HepG2 (cell line): ENCODE measurements around the gene OR6P1. TPM values are rescaled to one million over a fixed set of nuclear protein-coding genes. Genes with fewer than 3 reads are reported as not detected.

Experiments used
- ATAC-seq: fragments of 200-7000 bp; cut with Tn5 transposase; 3 replicates; pipeline ENCODE4 v1.9.1; 2020; ENCODE audit warnings: mild to moderate bottlenecking, moderate library complexity
- BruUV-seq: library from RNA; stranded (reverse); fragments of 400-500 nt; replicated peaks from 2 replicates; lab custom pipeline; 2021; lab: Mats Ljungman, UMichigan
- CTCF ChIA-PET: fragments of 300-600 bp; formaldehyde crosslinking; extraction: SDS; loops from one replicate; lab custom pipeline; 2021; ENCODE audit warnings: low total read pairs, inconsistent platforms, low intra/inter-chr PET ratio; lab: Yijun Ruan, JAX
- POLR2A ChIA-PET: fragments of 350-600 bp; sonication (Branson Sonifier 250); formaldehyde crosslinking; loops from one replicate; lab custom pipeline; 2020; ENCODE audit warnings: antibody characterized with exemption, inconsistent platforms; lab: Yijun Ruan, JAX
- DNase-seq: peaks from one replicate; pipeline ENCODE4 v3.0.0-alpha.2; 2015; ENCODE audit warnings: low spot score
- FAIRE-seq: peaks from 3 replicates; lab custom pipeline; 2011; peaks lifted over from hg19 to GRCh38; lab: Jason Lieb, UNC
- H2AFZ ChIP-seq: one replicate; pipeline ENCODE4 v1.6.1; 2011; ENCODE audit warnings: low read length, inconsistent platforms
- H3K27ac ChIP-seq: fragments of 300-600 bp; 3 replicates; pipeline ENCODE4 v1.8.0; 2011; ENCODE audit warnings: mixed run types, mild to moderate bottlenecking, mixed read lengths, low read length, inconsistent platforms; ENCODE audit not compliant: insufficient read depth; ENCODE audit errors: extremely low read length
- H3K27me3 ChIP-seq, 2 experiments: fragments of 200-600 bp in 1 of 2; 2 replicates in 1 of 2; 3 replicates in 1 of 2; pipeline versions ENCODE4 v1.6.0 to v1.8.0; 2011; ENCODE audit warnings: low read length in 2 of 2, mild to moderate bottlenecking in 2 of 2, moderate library complexity in 2 of 2, inconsistent platforms in 1 of 2; ENCODE audit not compliant: insufficient read depth in 2 of 2, control insufficient read depth in 1 of 2
- H3K36me3 ChIP-seq, 2 experiments: fragments of 200-600 bp in 1 of 2; replicated peaks in 1 of 2; 2 replicates in 1 of 2; 3 replicates in 1 of 2; pipeline versions ENCODE4 v1.5.1 to v1.8.0; 2011; ENCODE audit warnings: low read length in 2 of 2, inconsistent platforms in 1 of 2; ENCODE audit not compliant: insufficient read depth in 2 of 2, control insufficient read depth in 1 of 2
- H3K4me1 ChIP-seq: 2 replicates; pipeline ENCODE4 v1.5.1; 2012; ENCODE audit warnings: low read length, inconsistent platforms; ENCODE audit not compliant: insufficient read depth
- H3K4me2 ChIP-seq: 2 replicates; pipeline ENCODE4 v1.6.0; 2011; ENCODE audit warnings: low read depth, low read length, inconsistent platforms
- H3K4me3 ChIP-seq, 3 experiments: fragments of 200-600 bp in 1 of 3; sonication (generic), shearing (Covaris generic) in 1 of 3; replicated peaks in 1 of 3; 2 replicates each; pipeline ENCODE4 v1.5.1; 2011 to 2016; ENCODE audit warnings: low read length in 3 of 3, inconsistent platforms in 2 of 3, low read depth in 2 of 3, mild to moderate bottlenecking in 2 of 3, control low read depth in 1 of 3, mixed read lengths in 1 of 3; ENCODE audit not compliant: insufficient read depth in 1 of 3
- H3K79me2 ChIP-seq: one replicate; pipeline ENCODE4 v1.6.1; 2011; ENCODE audit warnings: low read length, inconsistent platforms; ENCODE audit not compliant: insufficient read depth
- H3K9ac ChIP-seq: 2 replicates; pipeline ENCODE4 v1.6.0; 2011; ENCODE audit warnings: mild to moderate bottlenecking, low read depth, low read length, inconsistent platforms; ENCODE audit not compliant: insufficient read depth
- H3K9me3 ChIP-seq: 2 replicates; pipeline ENCODE4 v1.5.1; 2012; ENCODE audit warnings: mild to moderate bottlenecking, low read length
- H4K20me1 ChIP-seq: 2 replicates; pipeline ENCODE4 v1.6.0; 2011; ENCODE audit warnings: inconsistent platforms, mild to moderate bottlenecking, low read length, moderate library complexity; ENCODE audit not compliant: insufficient read depth
- ATM ChIP-seq: fragments of 450-650 bp; IDR thresholded peaks from 2 replicates; pipeline ENCODE4 v1.7.1; 2017; ENCODE audit warnings: mild to moderate bottlenecking, borderline replicate concordance
- KMT2B ChIP-seq: IDR thresholded peaks from 2 replicates; pipeline ENCODE4 v1.6.1; 2016; ENCODE audit warnings: missing genetic modification reagents, missing compliant biosample characterization
- NR2C2 ChIP-seq: sonication (generic); formaldehyde crosslinking; IDR thresholded peaks from 2 replicates; pipeline ENCODE4 v1.4.0; 2020; ENCODE audit warnings: missing genetic modification reagents, mild to moderate bottlenecking, moderate library complexity, borderline replicate concordance
- SAP130 ChIP-seq: IDR thresholded peaks from 2 replicates; pipeline ENCODE4 v1.6.1; 2016; ENCODE audit warnings: low read depth
- SUZ12 ChIP-seq: fragments of 150-350 bp; IDR thresholded peaks from 2 replicates; pipeline ENCODE4 v1.6.1; 2014; ENCODE audit warnings: low read depth, low read length
- TCF7 ChIP-seq: sonication (generic); IDR thresholded peaks from 2 replicates; pipeline ENCODE4 v1.6.1; 2016; ENCODE audit warnings: antibody characterized with exemption, low read depth
- ZNF124 ChIP-seq: sonication (generic); formaldehyde crosslinking; IDR thresholded peaks from 2 replicates; pipeline ENCODE4 v1.4.0; 2020; ENCODE audit warnings: missing genetic modification reagents
- ZNF451 ChIP-seq: sonication (generic); formaldehyde crosslinking; IDR thresholded peaks from 2 replicates; pipeline ENCODE4 v1.5.0; 2020; ENCODE audit warnings: mild to moderate bottlenecking, missing genetic modification reagents
- ZNF660 ChIP-seq: sonication (generic); formaldehyde crosslinking; IDR thresholded peaks from 2 replicates; pipeline ENCODE4 v1.5.1; 2020; ENCODE audit warnings: mild to moderate bottlenecking, low read depth, missing genetic modification reagents, borderline replicate concordance
- ZNF83 ChIP-seq: sonication (generic); formaldehyde crosslinking; IDR thresholded peaks from 2 replicates; pipeline ENCODE4 v1.4.0; 2020; ENCODE audit warnings: missing genetic modification reagents, mild to moderate bottlenecking, borderline replicate concordance
- ZNF879 ChIP-seq: sonication (generic); formaldehyde crosslinking; IDR thresholded peaks from 2 replicates; pipeline ENCODE4 v1.8.1; 2023; ENCODE audit warnings: missing genetic modification reagents
- WGBS: methylation state at CpG from one replicate; pipeline ENCODE4 v1.1.6; 2017; ENCODE audit warnings: low lambda C conversion rate; 5-methylcytosine and 5-hydroxymethylcytosine counted together
- in situ Hi-C: cut with HindIII; loops from 2 replicates; pipeline ENCODE4 v1.10.0; 2017; ENCODE audit warnings: low pct_unique_long_range_greater_than_20kb; ENCODE audit not compliant: extremely low pct_ligation_motif_present
- intact Hi-C: fragments of 100-400 bp; cut with micrococcal nuclease; formaldehyde crosslinking; loops from one replicate; pipeline ENCODE4 v1.10.0; 2022; ENCODE audit not compliant: unreplicated experiment
- polyA plus RNA-seq, 8 experiments: library from polyadenylated mRNA; depleted of rRNA in 3 of 8; stranded (reverse) in 7 of 8; unstranded in 1 of 8; fragments of >200 nt; fragmentation: Illumina TruSeq in 4 of 8; extraction: Trizol in 4 of 8; gene quantifications; 2 replicates each; pipeline versions ENCODE4 v1.2.1 to v1.2.3, GENCODE V29; 2011 to 2016; ENCODE audit warnings: low read depth in 4 of 8, missing spikeins in 1 of 8, mixed read lengths in 1 of 8; ENCODE audit not compliant: insufficient read depth in 1 of 8
- total RNA-seq, 5 experiments: library from RNA; depleted of rRNA; stranded (reverse); fragments of >200 nt; fragmentation: Illumina TruSeq; extraction: Trizol; gene quantifications; 2 replicates each; pipeline ENCODE4 v1.2.3, GENCODE V29; 2016; ENCODE audit warnings: low read depth in 1 of 5
- TF ChIP-seq, protein P1 (sequence below): sonication (generic); formaldehyde crosslinking; IDR thresholded peaks from 2 replicates; pipeline ENCODE4 v1.5.1; 2020; ENCODE audit warnings: missing genetic modification reagents, mild to moderate bottlenecking, borderline replicate concordance
- TF ChIP-seq, protein P2 (sequence below): IDR thresholded peaks from 2 replicates; pipeline ENCODE4 v1.6.1; 2018; ENCODE audit warnings: missing genetic modification reagents
- TF ChIP-seq, protein P3 (sequence below), 2 experiments: sonication (generic) in 1 of 2; formaldehyde crosslinking in 1 of 2; IDR thresholded peaks; 2 replicates each; pipeline versions ENCODE4 v1.4.0 to v1.6.1; 2016 to 2020; ENCODE audit warnings: borderline replicate concordance in 1 of 2, low read depth in 1 of 2, mild to moderate bottlenecking in 1 of 2, missing genetic modification reagents in 1 of 2

Gene OR6P1
- total and polyA plus RNA-seq, 2 of the 13 experiments (the other 11 are each of a cell fraction or from before 2014, with no cell fraction given): not detected

DNA sequence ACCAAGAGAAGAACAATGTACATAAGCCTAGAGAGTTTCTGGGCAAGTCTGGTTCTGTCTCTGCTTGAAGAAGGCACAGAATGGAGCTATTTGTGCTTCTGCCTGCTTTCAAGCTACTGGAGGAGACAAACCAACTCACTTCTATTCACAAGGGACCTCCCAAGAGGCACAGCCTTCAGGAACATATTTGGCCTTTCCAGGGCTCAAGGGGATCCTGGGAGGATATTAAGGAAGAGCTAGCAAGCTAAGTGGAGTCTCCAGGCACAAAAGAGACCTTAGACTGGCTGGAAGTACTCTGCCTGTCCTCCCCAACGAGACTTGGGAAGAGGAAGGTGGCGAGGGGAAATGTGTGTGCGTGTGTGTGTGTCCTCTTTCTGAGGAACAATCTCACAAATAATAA is 16.0 kb downstream of the OR6P1 start, which contains the start of gene OR6Y1:
OR6Y1 (minus strand) TSS at position 54 of the 400 bp plus-strand sequence. CDS start 6,300 bp downstream, outside the sequence.
- Histone ChIP-seq H3K36me3 (no peaks in the 10 kb centered on the region), H2AFZ (no peak within 1 kb of the TSS), H3K4me2 (no peak within 1 kb of the TSS), H3K4me1 (no peaks in the 10 kb centered on the region), H4K20me1 (no peaks in the 10 kb centered on the region), H3K9me3 (peaks cover 27% of the 10 kb centered on the region), H3K27me3 (no peaks in the 10 kb centered on the region), H3K9ac (no peak within 1 kb of the TSS), H3K4me3 (no peak within 1 kb of the TSS), H3K27ac (no peak within 1 kb of the TSS), H3K79me2 (no peaks in the 10 kb centered on the region)
- DNase-seq (no peak), FAIRE-seq (no peak), ATAC-seq (no peak)
- intact Hi-C loops: no loop called here
- no TSS peak for BruUV-seq
- CTCF ChIA-PET: no interaction called here
- TF ChIP-seq ZNF451 (CRISPR knock-in tag): no peak
- TF ChIP-seq, protein P1, sequence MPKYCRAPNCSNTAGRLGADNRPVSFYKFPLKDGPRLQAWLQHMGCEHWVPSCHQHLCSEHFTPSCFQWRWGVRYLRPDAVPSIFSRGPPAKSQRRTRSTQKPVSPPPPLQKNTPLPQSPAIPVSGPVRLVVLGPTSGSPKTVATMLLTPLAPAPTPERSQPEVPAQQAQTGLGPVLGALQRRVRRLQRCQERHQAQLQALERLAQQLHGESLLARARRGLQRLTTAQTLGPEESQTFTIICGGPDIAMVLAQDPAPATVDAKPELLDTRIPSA (CRISPR knock-in tag): no peak
- TF ChIP-seq ZNF83 (CRISPR knock-in tag): no peak
- POLR2A ChIA-PET: no interaction called here
- WGBS: 3% methylated on average over 3 of the region's 3 CpGs
- in situ Hi-C loops: no loop called here

DNA sequence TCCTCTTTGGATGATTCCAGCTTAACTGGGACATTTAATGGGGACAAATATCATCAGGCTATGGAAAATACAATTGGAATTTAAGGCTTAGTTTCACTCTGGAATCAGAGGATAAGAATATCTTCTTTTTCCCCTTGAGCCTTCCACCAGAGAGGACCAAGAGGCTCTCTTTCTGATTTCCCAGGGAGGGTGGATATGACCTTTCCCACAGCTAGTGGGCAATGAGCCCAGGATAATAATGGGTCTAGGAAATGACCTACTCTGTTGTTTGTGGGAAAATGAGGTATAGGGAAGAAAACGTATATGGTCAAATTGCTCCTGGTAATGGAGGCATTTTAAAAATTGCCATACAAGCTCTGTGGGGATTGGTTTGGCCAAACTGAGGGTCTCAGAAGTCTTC is 18.1 kb downstream of the OR6P1 start:
- Histone ChIP-seq H3K36me3 (no peaks in the 10 kb centered on the region), H3K4me3 (no peak overlapping the region), H3K4me1 (no peaks in the 10 kb centered on the region), H2AFZ (no peak overlapping the region), H3K27me3 (no peaks in the 10 kb centered on the region), H3K9me3 (peaks cover 46% of the 10 kb centered on the region), H4K20me1 (no peaks in the 10 kb centered on the region), H3K9ac (no peak overlapping the region), H3K27ac (no peak overlapping the region), H3K4me2 (no peak overlapping the region), H3K79me2 (no peaks in the 10 kb centered on the region)
- DNase-seq (no peak), FAIRE-seq (no peak), ATAC-seq (no peak)
- ChIA-PET POLR2A (no interaction called here), CTCF (no interaction called here)
- no TSS peak for BruUV-seq
- intact Hi-C loops: no loop called here
- in situ Hi-C loops: no loop called here
- WGBS: 0% methylated on average over 1 of the region's 1 CpG
- no peak for TF ChIP-seq ZNF124 (CRISPR knock-in tag)
- no peak for TF ChIP-seq SUZ12
- no peak for TF ChIP-seq TCF7
- TF ChIP-seq SAP130 (CRISPR knock-in tag): no peak
- no peak for TF ChIP-seq ATM
- TF ChIP-seq, protein P2, sequence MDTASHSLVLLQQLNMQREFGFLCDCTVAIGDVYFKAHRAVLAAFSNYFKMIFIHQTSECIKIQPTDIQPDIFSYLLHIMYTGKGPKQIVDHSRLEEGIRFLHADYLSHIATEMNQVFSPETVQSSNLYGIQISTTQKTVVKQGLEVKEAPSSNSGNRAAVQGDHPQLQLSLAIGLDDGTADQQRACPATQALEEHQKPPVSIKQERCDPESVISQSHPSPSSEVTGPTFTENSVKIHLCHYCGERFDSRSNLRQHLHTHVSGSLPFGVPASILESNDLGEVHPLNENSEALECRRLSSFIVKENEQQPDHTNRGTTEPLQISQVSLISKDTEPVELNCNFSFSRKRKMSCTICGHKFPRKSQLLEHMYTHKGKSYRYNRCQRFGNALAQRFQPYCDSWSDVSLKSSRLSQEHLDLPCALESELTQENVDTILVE (CRISPR knock-in tag): no peak
- TF ChIP-seq, protein P3, sequence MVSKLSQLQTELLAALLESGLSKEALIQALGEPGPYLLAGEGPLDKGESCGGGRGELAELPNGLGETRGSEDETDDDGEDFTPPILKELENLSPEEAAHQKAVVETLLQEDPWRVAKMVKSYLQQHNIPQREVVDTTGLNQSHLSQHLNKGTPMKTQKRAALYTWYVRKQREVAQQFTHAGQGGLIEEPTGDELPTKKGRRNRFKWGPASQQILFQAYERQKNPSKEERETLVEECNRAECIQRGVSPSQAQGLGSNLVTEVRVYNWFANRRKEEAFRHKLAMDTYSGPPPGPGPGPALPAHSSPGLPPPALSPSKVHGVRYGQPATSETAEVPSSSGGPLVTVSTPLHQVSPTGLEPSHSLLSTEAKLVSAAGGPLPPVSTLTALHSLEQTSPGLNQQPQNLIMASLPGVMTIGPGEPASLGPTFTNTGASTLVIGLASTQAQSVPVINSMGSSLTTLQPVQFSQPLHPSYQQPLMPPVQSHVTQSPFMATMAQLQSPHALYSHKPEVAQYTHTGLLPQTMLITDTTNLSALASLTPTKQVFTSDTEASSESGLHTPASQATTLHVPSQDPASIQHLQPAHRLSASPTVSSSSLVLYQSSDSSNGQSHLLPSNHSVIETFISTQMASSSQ (IDR thresholded peaks at IDR 0.05; ENCODE audit: low read depth): no peak
- TF ChIP-seq, protein P3 (CRISPR knock-in tag; IDR thresholded peaks at IDR 0.05; ENCODE audit: borderline replicate concordance): no peak
- TF ChIP-seq ZNF660 (CRISPR knock-in tag): no peak
- TF ChIP-seq KMT2B (CRISPR knock-in tag): no peak
- TF ChIP-seq NR2C2 (CRISPR knock-in tag): no peak
- TF ChIP-seq ZNF879: no peak
